ENCODE measurements around the gene LCT. TPM values are rescaled to one million over a fixed set of nuclear protein-coding genes. Genes with fewer than 3 reads are reported as not detected.

LCT gene
- total and polyA plus RNA-seq, 2 experiments from 2014 or later = not detected

- H2AFZ ChIP-seq = no peak overlapping the region
- Mint-ChIP-seq H3K27me3 (ENCODE audit: insufficient read depth, low read depth, poor library complexity) (peaks cover 14% of the 10 kb centered on the region), H3K9me3 (no peaks in the 10 kb centered on the region; the same call in 2 of the 3 replicates), H3K27ac (no peak overlapping the region), H3K4me1 (no peaks in the 10 kb centered on the region), H3K4me3 (no peak overlapping the region), H3K36me3 (ENCODE audit: low read depth) (peaks cover 16% of the 10 kb centered on the region)
- H3K4me3 ChIP-seq = no peak overlapping the region
- no peaks in the 10 kb centered on the region for H3F3A ChIP-seq (replicated peaks; ENCODE audit: low read depth)
- H3K27me3 ChIP-seq (ENCODE audit: insufficient read depth) = no peaks in the 10 kb centered on the region
- H3K4me2 ChIP-seq = no peak overlapping the region
- no peaks in the 10 kb centered on the region for H4K20me1 ChIP-seq (replicated peaks; ENCODE audit: insufficient read depth)
- ATAC-seq = no peak
- DNase-seq (ENCODE audit: low spot score) = no peak
- H3K4me1 ChIP-seq (ENCODE audit: insufficient read depth) = no peaks in the 10 kb centered on the region
- no peaks in the 10 kb centered on the region for H3K79me2 ChIP-seq (replicated peaks; ENCODE audit: insufficient read depth)
- no peak for TF ChIP-seq NANOG (IDR thresholded peaks at IDR 0.05; ENCODE audit: borderline replicate concordance)
- TF ChIP-seq EZH2 (IDR thresholded peaks at IDR 0.05; ENCODE audit: low read depth, unreplicated experiment) = no peak
- no peak for TF ChIP-seq JUNB (IDR thresholded peaks at IDR 0.05; ENCODE audit: unreplicated experiment)
- no peak for TF ChIP-seq EZH2phosphoT487 (IDR thresholded peaks at IDR 0.05; ENCODE audit: unreplicated experiment)
- no peak for TF ChIP-seq ZNF114 (CRISPR knock-in tag; IDR thresholded peaks at IDR 0.05)
- TF ChIP-seq POLR2AphosphoS5 (IDR thresholded peaks at IDR 0.05; ENCODE audit: low read depth) = no peak
- TF ChIP-seq REST (IDR thresholded peaks at IDR 0.05; ENCODE audit: unreplicated experiment) = no peak
- TF ChIP-seq STAT1 (IDR thresholded peaks at IDR 0.05; ENCODE audit: unreplicated experiment) = no peak
- TF ChIP-seq CREB1 (CRISPR knock-in tag; IDR thresholded peaks at IDR 0.05; ENCODE audit: low read depth) = no peak
- TF ChIP-seq, protein P1, sequence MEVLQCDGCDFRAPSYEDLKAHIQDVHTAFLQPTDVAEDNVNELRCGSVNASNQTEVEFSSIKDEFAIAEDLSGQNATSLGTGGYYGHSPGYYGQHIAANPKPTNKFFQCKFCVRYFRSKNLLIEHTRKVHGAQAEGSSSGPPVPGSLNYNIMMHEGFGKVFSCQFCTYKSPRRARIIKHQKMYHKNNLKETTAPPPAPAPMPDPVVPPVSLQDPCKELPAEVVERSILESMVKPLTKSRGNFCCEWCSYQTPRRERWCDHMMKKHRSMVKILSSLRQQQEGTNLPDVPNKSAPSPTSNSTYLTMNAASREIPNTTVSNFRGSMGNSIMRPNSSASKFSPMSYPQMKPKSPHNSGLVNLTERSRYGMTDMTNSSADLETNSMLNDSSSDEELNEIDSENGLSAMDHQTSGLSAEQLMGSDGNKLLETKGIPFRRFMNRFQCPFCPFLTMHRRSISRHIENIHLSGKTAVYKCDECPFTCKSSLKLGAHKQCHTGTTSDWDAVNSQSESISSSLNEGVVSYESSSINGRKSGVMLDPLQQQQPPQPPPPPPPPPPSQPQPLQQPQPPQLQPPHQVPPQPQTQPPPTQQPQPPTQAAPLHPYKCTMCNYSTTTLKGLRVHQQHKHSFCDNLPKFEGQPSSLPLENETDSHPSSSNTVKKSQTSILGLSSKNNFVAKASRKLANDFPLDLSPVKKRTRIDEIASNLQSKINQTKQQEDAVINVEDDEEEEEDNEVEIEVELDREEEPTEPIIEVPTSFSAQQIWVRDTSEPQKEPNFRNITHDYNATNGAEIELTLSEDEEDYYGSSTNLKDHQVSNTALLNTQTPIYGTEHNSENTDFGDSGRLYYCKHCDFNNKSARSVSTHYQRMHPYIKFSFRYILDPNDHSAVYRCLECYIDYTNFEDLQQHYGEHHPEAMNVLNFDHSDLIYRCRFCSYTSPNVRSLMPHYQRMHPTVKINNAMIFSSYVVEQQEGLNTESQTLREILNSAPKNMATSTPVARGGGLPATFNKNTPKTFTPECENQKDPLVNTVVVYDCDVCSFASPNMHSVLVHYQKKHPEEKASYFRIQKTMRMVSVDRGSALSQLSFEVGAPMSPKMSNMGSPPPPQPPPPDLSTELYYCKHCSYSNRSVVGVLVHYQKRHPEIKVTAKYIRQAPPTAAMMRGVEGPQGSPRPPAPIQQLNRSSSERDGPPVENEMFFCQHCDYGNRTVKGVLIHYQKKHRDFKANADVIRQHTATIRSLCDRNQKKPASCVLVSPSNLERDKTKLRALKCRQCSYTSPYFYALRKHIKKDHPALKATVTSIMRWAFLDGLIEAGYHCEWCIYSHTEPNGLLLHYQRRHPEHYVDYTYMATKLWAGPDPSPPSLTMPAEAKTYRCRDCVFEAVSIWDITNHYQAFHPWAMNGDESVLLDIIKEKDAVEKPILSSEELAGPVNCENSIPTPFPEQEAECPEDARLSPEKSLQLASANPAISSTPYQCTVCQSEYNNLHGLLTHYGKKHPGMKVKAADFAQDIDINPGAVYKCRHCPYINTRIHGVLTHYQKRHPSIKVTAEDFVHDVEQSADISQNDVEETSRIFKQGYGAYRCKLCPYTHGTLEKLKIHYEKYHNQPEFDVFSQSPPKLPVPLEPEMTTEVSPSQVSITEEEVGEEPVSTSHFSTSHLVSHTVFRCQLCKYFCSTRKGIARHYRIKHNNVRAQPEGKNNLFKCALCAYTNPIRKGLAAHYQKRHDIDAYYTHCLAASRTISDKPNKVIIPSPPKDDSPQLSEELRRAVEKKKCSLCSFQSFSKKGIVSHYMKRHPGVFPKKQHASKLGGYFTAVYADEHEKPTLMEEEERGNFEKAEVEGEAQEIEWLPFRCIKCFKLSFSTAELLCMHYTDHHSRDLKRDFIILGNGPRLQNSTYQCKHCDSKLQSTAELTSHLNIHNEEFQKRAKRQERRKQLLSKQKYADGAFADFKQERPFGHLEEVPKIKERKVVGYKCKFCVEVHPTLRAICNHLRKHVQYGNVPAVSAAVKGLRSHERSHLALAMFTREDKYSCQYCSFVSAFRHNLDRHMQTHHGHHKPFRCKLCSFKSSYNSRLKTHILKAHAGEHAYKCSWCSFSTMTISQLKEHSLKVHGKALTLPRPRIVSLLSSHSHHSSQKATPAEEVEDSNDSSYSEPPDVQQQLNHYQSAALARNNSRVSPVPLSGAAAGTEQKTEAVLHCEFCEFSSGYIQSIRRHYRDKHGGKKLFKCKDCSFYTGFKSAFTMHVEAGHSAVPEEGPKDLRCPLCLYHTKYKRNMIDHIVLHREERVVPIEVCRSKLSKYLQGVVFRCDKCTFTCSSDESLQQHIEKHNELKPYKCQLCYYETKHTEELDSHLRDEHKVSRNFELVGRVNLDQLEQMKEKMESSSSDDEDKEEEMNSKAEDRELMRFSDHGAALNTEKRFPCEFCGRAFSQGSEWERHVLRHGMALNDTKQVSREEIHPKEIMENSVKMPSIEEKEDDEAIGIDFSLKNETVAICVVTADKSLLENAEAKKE (CRISPR knock-in tag; IDR thresholded peaks at IDR 0.05) = no peak
- TF ChIP-seq ETS1 (IDR thresholded peaks at IDR 0.05) = no peak
- TF ChIP-seq ZNF331 (CRISPR knock-in tag; IDR thresholded peaks at IDR 0.05; ENCODE audit: low read depth) = no peak
- TF ChIP-seq, protein P2, sequence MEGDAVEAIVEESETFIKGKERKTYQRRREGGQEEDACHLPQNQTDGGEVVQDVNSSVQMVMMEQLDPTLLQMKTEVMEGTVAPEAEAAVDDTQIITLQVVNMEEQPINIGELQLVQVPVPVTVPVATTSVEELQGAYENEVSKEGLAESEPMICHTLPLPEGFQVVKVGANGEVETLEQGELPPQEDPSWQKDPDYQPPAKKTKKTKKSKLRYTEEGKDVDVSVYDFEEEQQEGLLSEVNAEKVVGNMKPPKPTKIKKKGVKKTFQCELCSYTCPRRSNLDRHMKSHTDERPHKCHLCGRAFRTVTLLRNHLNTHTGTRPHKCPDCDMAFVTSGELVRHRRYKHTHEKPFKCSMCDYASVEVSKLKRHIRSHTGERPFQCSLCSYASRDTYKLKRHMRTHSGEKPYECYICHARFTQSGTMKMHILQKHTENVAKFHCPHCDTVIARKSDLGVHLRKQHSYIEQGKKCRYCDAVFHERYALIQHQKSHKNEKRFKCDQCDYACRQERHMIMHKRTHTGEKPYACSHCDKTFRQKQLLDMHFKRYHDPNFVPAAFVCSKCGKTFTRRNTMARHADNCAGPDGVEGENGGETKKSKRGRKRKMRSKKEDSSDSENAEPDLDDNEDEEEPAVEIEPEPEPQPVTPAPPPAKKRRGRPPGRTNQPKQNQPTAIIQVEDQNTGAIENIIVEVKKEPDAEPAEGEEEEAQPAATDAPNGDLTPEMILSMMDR (conservative IDR thresholded peaks at IDR 0.05; ENCODE audit: low read depth in 2 of 2) = no peak
- no peaks in the 10 kb centered on the region for H3K36me3 ChIP-seq (ENCODE audit: insufficient read depth)
- no peaks in the 10 kb centered on the region for H3K9me2 ChIP-seq (ENCODE audit: insufficient read depth)
- no peak overlapping the region for H3K27ac ChIP-seq (ENCODE audit: low read depth)
These were observed 46.6 kb downstream of the LCT start for GRCh38 chr2:135790423-135790822.

All from GM23338 (cell line).